Right forelimb (tissue), 1 donor: Measurements from ENCODE around the gene TMEM94.
"Not testable (repeated sequence)": the region's sequence is repeated elsewhere in the genome, so short reads cannot be mapped to it uniquely, and the experiment has no call there.

ENCODE experiments used
- DNase-seq: peaks from one replicate; pipeline ENCODE4 v3.0.0-alpha.2; 2018

Gene TMEM94

DNA sequence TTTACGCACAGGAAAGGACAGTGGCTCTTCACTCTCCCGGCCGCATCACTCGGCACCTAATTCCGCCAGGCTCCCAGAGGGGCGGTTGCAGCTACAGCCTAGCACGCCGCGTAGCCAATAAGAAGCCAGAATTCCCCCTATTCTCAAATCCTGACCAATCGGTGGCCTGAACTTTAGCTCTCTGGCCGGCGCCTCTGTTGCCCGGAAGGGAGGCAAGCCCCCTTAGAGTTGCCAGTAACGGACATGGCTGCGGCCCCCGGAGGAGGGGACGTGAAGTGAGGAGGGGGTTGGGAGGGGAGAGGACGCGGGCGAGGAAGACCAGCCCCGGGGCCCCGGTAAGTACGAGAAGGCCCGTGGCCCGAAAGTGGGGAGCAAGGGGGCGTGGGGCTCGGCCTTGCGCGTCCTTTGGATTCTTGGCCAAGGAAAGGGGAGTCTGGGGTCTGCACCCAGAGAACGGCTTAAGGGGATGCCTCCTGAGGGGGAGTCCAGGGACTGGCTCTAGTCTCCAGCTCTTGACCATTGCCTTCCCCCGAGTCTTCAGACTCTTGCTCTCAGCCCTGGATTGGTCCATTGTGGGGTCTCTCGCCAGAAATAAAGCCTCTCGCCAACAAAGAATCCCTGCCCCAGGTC lies at the start of gene TMEM94:
Gene TMEM94, plus strand, starts transcription at position 219 of the 630 bp plus-strand sequence. CDS start 15,271 bp downstream, outside the sequence.
- DNase-seq = peak; percentile 96

DNA sequence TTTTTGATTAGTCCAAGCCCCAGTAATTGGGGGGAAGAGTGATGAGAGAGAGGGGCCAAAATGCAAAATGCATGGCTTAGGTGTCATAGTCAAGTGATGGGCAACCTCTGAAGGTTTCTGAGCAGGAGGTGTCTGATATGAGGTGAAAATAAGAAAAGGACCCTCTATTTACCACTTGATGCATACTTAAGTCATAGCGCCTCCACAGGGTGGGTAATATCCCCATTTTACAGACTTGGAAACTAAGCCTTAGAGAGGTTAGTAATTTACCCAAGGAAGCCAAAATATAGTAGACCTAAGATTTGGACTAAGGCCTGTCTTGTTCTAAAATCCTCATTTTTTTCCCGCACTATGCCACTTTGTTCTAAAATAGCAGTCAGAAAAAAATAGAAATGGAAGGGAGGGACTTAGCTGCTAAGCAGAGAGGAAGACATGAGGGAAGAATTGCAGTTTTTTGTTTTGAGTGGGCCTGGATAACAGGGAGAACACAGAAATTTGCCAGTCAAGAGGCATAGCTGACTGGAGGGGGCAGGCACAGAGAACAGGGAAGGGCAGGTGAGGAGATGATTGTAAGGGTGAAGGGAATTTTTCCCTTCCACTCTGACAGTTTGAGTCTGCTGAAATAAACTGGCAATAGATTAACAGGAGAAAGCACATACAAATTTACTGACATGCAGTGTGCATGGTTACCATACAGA lies 48.6 kb upstream of the TMEM94 start:
- DNase-seq = no peak

DNA sequence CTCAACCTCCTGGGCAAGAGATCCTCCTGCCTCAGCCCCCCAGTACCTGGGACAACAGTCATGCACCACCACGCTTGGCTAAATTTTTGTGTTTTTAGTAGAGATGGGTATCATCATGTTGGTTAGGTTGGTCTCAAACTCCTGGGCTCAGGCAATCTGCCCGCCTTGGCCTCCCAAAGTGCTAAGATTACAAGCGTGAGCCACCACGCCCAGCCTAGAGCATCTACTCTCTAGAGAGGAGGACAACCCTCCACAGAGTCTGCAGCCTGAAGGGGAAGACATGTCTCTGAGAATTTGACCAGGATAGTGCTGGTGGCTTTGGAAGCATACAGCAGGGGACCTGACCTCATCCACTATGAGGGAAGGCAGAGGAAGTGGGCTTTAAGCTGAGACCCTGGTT lies 46.3 kb upstream of the TMEM94 start:
- DNase-seq = no peak

DNA sequence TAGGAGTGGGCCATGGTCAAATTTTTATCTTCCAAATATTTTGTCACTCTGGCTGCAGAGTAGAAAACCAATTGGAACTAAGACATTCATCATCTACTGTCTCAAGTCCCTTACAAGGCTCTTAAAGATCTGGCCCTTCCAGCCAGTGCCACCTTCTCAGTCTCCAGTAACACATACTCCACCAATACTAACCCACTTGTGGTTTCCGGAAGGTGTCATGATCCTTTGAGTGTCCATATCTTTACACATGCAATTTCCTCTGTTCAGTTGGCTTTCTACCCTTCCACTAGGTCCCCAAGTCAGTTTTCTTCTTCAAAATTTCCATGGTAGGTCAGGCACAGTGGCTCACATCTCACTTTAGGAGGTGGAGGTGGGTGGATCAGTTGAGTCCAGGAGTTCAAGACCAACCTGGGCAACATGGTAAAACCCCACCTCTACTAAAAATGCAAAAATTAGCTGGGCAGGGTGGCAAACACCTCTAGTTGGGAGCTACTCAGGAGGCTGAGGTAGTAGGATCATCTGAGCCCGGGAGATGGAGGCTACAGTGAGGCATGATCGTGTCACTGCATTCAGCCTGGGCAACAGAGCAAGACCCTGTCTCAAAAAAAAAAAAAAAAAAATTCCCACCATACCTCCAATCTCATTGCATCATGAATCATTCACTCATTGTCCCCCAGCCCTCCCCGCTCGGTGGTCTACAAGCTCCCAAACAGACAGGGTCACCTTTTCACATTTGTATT lies 44.9 kb upstream of the TMEM94 start:
- DNase-seq = no peak

DNA sequence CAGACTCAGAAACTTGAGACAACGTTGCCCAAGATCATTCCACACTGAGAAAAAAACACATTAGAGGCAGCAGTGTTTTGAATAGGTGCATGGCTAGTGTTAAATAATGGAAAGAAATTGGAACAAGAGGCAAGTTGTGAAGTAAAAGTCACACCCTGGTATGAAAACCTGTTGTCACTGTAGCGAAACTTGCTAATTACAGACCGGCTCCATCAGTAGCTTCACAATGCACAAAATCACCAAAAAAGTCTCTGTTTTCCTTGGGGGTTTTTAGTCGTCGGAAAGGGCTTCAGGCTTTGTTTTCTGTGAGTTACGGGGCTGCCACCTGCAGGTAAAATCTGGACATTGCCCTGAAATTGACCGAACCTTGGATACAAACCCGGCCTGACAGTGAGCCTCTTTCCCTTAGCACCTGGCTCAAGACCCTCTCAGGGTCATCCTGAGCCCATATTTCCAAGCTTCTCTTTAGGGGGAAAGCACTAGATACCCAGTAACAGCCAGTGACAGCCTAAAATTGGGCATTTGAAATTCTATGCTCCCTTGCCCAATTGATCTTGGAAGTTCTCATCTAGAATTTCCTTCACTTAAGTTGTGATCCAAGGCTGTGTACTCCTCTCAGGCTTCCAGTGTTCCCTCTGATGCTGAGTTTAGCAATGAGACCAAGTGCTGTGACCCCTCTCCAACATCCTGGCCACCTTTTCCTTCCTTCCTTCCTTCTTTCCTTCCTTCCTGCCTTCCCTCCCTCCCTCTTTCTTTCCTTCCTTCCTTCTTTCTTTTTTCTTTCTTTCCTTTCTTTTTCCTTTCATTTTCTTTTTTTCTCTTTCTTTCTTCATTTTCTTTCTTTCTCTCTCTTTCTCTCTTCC lies 43.7 kb upstream of the TMEM94 start:
- peak; percentile 75 for DNase-seq

DNA sequence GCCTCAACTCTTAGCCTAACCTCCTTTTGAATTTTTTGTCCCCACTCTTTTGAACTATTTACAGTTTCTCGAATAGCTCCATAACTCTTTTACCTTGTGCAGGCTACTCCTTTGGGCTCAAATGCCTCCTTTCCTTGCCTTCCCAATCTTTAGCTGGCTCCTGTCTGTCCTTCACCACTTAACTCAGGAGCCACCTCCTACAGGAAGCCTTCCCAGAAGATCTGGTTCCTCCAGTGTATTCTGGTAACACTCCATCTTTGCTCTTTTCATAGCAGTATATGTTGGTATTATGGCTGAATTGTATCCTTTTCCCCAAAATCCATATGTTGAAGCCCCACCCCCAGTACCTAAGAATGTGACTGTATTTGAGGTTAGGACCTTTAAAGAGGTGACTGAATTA lies 41.9 kb upstream of the TMEM94 start:
- no peak for DNase-seq

DNA sequence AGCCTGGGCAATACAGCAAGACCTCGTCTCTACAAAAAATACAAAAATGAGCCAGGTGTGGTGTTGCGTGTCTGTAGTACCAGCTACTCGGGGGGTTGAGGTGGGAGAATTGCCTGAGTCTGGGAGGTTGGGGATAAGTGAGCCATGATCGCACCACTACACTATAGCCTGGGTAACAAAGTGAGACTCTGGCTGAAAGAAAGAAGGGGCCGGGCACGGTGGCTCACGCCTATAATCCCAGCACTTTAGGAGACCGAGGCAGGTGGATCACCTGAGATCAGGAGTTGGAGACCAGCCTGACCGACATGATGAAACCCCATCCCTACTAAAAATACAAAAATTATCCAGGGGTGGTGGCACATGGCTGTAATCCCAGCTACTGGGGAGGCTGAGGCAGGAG lies 40.4 kb upstream of the TMEM94 start:
- DNase-seq = no peak

DNA sequence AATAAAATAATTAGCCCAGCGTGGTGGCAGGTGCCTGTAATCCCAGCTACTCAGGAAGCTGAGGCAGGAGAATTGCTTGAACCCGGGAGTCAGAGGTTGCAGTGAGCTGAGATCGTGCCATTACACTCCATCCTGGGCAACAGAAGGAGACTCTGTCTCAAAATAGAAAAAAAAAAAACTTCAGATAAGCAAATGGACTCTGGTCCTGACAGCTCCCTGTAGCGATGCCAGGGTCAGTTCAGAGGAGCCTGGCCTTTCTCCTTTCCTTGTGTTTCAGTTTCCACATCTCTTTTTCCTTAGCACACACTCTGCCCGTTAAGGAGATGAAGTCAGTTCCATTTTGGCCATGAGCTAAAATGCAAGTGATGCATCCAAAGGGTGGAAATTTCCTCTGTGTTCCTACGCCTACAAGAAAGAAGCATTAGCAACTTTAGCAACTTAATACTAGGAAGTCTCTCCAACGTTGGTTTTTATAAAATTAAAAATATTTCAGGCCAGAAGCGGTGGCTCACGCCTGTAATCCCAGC lies 39.3 kb upstream of the TMEM94 start:
- DNase-seq = no peak

DNA sequence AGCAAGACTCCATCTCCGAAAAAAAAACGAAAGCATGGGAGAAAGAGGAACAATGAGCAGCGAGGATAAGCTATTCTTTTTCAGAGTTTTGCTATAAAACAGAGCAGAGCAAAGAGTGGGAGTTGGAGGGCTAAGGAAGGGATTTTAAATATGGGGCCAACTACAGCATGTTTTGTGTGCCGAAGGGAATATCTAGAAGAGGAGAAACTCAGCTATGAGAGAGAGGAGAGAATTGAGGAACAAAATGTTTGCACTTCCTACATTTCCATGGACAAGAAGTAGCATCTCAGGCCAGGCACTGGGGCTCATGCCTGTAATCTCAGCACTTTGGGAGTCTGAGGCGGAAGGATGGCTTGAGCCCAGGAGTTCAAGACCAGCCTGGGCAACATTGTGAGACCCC lies 37.9 kb upstream of the TMEM94 start:
- no peak for DNase-seq

DNA sequence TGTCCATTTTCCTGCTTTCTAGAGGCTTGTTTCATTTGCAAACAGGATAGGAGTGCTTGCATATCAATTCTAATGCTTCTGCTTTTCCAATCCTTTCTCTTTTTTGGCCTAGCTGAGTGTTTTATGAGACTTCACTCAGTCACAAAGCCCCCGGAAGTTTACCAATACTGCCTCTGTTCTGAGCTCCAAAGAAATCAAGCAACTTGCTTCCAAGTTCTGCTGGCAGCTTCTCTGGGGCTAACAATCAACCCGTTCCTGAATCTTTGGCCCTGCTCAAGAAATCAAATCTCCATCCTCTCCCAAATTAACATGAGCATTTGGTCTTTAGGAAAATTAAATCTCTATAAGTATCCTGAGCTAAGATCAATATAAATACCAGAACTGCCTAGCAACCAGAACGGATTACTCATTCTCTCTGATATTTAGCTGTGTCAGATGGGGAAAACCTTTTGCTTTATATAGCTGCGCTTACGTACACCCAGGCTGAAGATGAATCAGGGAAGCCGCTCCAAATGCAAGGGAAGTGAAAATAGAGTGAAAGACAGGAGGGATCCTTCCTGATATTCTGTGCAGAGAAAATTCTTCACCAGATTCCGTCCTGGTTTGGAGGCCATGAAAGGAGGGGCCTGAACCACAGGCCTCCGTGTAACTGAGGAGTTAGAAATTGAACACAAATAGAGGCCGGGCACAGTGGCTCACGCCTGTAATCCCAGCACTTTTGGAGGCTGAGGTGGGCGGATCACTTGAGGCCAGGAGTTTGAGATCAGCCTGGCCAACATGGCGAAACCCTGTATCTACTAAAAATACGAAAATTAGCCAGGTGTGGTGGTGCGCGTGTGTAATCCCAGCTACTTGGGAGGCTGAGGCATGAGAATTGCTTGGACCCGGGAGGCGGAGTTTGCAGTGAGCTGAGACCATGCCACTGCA lies 27.6 kb upstream of the TMEM94 start:
- peak; percentile 58 for DNase-seq

DNA sequence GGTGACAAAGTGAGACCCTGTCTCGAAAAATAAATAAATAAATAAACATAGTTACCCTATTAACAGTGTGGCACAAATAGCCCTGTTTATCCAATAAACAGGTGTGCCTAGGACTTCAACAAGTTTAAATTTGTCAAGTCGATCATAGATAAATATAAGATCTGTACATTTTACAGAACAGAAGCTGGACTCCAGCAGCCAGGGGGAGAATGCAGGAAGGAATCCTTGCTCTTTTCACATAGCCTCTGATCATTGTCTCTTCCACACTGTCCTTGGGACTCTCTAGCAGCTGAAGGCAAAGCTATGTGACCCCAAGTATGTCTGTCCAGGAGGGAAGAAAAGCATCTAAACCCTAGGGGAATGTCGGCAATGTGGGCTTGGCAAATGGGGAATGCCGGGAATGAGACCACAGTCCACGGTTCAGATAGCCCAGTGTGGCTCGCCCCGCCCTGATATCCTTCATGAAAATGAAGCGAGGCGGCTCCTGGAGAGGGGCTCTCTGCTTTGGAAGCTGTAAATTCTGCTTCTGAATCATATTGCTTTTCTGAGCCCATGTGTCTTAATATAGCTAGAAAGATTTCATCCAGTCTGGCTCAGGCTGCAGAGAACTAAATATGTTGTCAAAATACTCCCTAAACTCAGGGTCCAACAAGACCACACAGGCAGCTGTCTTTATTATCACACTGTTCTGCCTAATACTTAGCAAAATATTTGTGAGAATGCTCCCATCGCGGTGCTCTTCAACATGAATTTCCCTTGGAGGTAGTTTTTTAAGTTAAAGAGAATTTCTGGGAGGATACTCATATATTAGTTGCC lies 26.1 kb upstream of the TMEM94 start:
- peak; percentile 60 for DNase-seq

DNA sequence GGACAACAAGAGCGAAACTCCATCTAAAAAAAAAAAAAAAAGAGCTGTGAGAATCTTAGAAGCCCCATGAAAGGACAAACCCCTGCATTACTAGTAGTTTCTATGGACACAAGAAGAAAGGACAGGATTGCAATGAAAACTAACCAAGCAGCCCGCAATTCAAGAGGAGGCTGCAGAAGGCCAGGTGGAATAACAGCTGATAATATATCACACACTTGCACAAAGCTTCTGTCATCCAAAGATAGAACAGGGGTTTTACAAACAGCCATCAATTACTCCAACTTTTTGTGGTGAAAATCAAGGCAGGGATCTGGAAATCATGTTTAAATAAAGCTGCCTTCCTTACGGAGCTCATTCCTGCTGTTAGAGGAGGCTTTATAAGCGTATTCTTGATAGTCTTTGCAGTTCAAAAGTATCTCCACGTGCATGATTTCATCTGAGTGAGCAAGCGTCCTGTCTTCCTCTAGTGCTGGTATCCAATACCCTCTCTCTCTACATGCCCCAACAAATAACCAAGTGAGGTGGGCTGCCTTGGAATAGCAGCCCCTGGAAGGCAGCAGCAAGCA lies 23.1 kb upstream of the TMEM94 start:
- DNase-seq = no peak

DNA sequence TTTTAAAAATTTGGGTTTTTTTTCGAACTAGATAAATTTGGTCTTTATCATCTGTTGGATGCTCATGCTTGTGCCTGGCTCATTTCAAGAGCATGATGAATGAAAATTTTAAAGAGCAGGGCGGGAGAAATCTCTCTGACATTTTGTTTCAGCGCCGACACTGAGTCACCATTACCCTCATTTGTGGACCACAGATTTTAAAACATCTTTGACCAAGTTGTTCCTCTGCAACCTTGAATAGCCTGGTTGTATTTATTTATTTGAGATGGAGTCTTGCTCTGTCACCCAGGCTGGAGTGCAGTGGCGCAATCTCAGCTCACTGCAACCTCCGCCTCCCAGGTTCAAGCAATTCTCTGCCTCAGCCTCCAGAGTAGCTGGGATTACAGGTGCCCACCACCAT lies 22.0 kb upstream of the TMEM94 start:
- DNase-seq = not testable (repeated sequence)

DNA sequence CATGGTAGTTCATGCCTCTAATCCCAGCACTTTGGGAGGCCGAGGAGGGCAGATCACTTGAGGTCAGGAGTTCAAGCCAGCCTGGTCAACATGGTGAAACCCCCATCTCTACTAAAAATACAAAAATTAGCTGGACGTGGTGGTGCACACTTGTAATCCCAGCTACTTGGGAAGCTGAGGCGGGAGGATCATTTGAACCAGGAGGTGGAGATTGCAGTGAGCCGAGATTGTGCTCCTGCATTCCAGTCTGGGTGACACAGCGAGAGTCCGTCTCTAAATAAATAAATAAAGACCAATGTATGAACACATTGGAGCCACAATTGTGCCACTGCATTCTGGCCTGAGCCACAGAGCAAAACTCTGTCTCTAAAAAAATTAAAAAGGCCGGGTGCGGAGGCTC lies 19.0 kb upstream of the TMEM94 start:
- not testable (repeated sequence) for DNase-seq

DNA sequence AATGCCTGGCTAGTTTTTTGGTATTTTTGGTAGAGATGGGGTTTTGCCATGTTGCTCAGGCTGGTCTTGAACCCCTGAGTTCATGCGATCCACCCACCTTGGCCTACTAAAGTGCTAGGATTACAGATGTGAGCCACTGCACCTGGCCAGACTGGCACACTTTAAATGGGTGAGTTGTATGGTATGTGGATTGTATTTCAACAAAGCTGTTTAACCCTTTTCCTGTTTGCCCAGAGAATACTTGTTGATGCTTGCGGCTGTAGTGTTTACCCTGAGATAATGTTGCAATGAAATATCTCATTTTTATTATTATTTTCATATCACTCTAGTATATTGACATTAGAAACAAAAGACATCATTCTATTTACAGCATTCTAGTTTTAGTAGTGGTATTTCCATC lies 17.1 kb upstream of the TMEM94 start:
- DNase-seq = no peak

DNA sequence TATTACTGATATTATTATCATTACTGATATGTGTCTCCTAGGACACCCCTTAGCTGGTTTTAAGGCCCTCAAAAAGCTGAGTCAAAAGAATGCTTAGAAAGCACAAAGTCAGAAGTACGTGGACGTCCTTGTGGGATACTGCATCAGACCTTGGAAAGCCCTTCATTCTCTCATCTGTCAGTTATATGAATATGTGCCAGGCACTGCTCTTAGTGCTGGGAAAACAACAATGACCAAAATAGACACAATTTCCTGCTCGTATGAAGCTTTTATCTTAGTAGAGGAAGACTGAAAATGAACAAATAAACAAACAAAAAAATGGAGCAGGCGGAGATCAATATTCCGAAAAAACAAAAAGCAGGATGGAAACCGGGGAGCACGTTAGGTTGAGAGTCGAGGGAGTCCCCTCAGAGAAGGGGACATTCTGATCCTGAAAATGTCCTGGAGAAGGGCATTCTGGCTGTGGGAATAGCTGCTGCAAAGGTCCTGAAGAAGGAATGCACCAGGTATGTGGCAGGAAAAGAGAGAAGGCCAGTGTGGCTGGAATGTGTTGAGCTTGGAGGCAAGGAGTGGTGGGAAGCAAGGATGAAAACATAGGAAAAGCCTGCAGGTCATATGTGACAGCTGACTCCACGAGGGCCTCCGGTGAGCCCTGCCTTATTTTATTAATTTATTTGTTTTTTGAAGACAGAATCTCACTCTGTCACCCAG lies 15.5 kb upstream of the TMEM94 start:
- DNase-seq = no peak

DNA sequence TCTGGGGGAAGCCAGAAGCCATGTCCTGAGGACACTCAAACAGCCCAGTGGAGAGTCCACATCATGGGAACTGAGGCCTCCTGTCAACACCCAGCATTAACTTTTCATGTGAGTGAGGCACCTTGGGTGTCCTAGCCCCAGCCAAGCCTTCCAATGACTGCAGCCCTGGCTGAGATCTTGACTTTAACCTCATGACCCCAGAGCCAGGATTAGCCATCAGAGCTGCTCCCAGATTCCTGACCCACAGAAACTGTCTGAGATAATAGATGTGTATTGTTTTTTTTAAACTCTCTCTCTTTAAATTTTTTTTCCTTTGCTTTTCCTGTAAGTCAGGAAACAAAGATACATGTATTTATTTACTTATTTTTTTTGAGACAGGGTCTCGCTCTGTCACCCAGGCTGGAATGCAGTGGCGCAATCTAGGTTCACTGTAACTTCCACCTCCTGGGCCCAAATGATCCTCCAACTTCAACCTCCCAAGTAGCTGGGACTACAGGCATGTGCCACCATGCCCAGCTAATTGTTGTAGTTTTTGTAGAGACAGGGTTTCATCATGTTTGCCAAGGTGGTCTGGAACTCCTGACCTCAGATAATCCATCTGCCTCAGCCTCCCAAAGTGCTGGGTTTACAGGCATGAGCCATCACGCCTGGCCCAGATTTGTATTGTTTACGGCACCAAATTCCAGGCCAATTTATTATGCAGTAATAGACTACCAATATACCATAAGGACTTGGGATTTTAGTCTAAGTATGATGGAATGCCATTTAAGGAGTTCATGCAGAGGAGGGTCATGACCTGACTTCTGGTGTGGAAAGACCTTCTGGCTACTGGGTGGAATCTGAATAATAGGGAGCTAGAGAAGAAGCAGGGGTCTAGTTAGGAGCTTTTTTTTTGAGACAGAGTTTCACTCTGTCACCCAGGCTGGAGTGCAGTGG lies 14.0 kb upstream of the TMEM94 start:
- DNase-seq = no peak

DNA sequence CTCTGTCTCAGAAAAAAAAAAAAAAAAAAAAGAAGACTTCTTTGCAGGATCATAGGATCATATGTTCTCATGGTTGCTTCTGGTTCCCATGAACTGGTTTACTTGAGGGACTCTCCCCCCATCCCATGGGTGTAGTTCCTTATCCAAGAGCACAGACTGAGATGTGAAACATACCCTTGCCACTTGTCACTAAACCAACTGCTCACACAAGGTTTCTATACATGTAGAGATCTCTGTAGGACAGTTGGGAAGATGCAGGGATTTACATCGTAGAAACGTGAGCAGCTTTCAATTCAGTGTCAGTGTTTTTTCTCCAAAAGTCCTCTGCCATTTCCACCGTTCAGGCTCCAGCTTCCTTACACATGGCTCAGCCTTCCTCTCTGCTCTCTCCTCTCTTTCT lies 11.1 kb upstream of the TMEM94 start:
- no peak for DNase-seq

DNA sequence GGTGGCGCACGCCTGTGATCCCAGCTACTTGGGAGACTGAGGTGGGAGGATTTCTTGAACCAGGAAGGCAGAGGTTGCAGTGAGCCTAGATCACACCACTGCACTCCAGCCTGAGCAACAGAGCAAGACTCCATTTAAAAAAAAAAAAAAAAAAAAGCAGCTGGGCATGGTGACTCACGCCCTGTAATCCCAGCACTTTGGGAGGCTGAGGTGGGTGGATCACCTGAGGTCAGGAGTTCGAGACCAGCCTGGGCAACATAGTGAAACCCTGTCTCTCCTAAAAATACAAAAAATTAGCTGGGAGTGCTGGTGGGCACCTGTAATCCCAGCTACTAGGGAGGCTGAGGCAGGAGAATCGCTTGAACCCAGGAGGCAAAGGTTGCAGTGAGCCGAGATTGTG lies 10.5 kb upstream of the TMEM94 start:
- DNase-seq = not testable (repeated sequence)
